Measurements from ENCODE around the gene MAN1B1. TPM values are rescaled to one million over a fixed set of nuclear protein-coding genes. Genes with fewer than 3 reads are reported as not detected.

MAN1B1 gene
- total and polyA plus RNA-seq, 2 of the 8 experiments (the other 6 are each of a cell fraction or from before 2014, with no cell fraction given), result 33.7 to 36.3 TPM

DNA sequence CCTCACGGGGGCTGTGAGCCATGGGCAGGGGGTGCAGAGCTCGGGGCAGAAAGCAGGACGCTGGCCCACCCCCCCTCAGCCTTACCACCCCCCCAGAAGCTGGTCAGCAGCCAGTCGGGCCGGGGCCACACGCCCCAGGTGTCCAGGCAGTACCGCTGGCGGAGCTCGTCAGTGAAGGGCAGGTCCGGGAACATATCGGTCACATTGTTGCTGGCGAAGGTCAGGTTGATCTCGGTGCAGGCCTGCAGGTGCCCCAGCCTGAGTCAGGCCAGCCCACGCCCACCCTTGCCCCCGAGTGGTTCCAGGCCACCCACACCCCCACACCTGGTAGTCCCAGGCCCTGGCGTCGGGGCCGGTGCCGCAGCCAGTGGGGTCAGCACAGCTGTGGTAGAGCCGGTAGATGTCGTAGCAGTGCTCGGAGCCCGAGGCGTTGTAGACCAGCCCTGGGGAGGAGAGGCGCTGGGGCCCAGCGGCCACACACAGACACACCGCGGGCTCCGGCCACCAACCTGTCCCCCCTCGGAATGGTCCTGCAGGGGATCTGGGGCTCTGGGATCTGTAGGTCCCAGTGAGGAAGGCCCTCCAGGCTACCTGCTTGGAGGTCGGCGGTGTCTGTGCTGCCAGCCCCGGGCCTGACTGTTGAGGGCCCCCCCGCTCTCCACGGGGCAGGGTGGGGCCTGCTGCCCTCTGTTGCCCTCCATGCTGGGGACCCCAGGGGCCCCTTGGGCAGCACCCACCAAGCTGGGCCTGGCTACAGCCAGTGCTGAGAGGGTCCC, 25.2 kb downstream of the MAN1B1 start:
- Histone ChIP-seq H2BK5ac (ENCODE audit: low read depth, low read length) (no peak overlapping the region), H3K9me3 (ENCODE audit: insufficient read depth in 2 of 2, low read depth in 1 of 2, low read length in 1 of 2) (no peaks in the 10 kb centered on the region), H3K4me2 (ENCODE audit: insufficient read depth in 1 of 2, low read depth in 2 of 2, low read length in 2 of 2) (no peak overlapping the region), H2BK20ac (ENCODE audit: low read length) (no peak overlapping the region), H3K27me3 (replicated peaks in 1 of 4; ENCODE audit: control insufficient read depth in 3 of 4, extremely low read depth in 1 of 4, insufficient read depth in 3 of 4, low read length in 3 of 4) (peaks cover 15 to 36% (median 29%) of the 10 kb centered on the region in 4 experiments), H4K8ac (ENCODE audit: extremely low read depth, insufficient read depth, low read length) (no peak overlapping the region; the same call in 1 of the 2 replicates), H3K4ac (replicated peaks; ENCODE audit: insufficient read length, low read depth, low read length) (no peak overlapping the region), H3K27ac (ENCODE audit: low read depth, low read length) (no peak overlapping the region), H3K79me2 (ENCODE audit: control insufficient read depth in 1 of 2, insufficient read depth in 2 of 2, low read length in 2 of 2) (no peaks in the 10 kb centered on the region), H4K20me1 (replicated peaks in 1 of 2; ENCODE audit: control insufficient read depth in 1 of 2, insufficient read depth in 2 of 2, low read length in 2 of 2) (peaks cover 0 to 4% of the 10 kb centered on the region in 2 experiments), H3K4me3 (ENCODE audit: extremely low read depth in 1 of 4, insufficient read depth in 2 of 4, low read depth in 3 of 4, low read length in 4 of 4) (no peak overlapping the region), H3K36me3 (ENCODE audit: control insufficient read depth in 2 of 4, insufficient read depth in 4 of 4, low read length in 3 of 4) (peaks cover 0 to 5% (median 0%) of the 10 kb centered on the region in 4 experiments; a peak in 3 of 8 replicates), H3K23me2 (ENCODE audit: low read depth, low read length) (peaks cover 3% of the 10 kb centered on the region; the same call in 1 of the 2 replicates), H3K9ac (replicated peaks in 1 of 4; ENCODE audit: extremely low read depth in 1 of 4, low read depth in 3 of 4, low read length in 3 of 4) (no peak overlapping the region), H2BK120ac (replicated peaks; ENCODE audit: low read depth, low read length) (no peak overlapping the region), H3K56ac (replicated peaks; ENCODE audit: insufficient read length, low read depth, low read length) (no peak overlapping the region), H3K14ac (ENCODE audit: insufficient read length) (no peak overlapping the region), H3K18ac (ENCODE audit: extremely low read depth, low read length) (no peak overlapping the region), H4K5ac (ENCODE audit: insufficient read length, low read depth, low read length) (no peak overlapping the region), H2AFZ (ENCODE audit: low read length) (no peak overlapping the region), H3K23ac (ENCODE audit: insufficient read length) (no peak overlapping the region), H2BK15ac (ENCODE audit: low read length) (no peak overlapping the region), H2BK12ac (ENCODE audit: low read depth, low read length) (no peak overlapping the region), H4K91ac (replicated peaks; ENCODE audit: insufficient read length, low read length) (no peak overlapping the region), H2AK5ac (ENCODE audit: low read depth, low read length) (no peak overlapping the region), H3K79me1 (ENCODE audit: low read depth, low read length) (no peaks in the 10 kb centered on the region), H3K4me1 (replicated peaks in 1 of 4; ENCODE audit: control insufficient read depth in 3 of 4, insufficient read depth in 4 of 4, low read length in 3 of 4) (peaks cover 0 to 7% (median under 1%) of the 10 kb centered on the region in 4 experiments; a peak in 3 of 7 replicates)
- FAIRE-seq (no peak), DNase-seq (ENCODE audit: low read depth in 1 of 2, low spot score in 2 of 2) (no peak)
- 92% methylated on average over 24 of the region's 35 CpGs; no CpG with 5 or more reads in 1 of the 2 experiments for WGBS, 2 experiments (ENCODE audit: extremely low coverage in 1 of 2, insufficient coverage in 1 of 2, insufficient read length in 1 of 2, insufficient replicate concordance in 2 of 2, low coverage in 1 of 2, low lambda C conversion rate in 2 of 2, missing lambda C conversion rate in 1 of 2)
- CTCF ChIA-PET (ENCODE audit: partially characterized antibody), result interaction anchor here (0.6 to 2.1 kb wide), 4 partner anchors 24 to 83 kb away, joined by 3 to 8 read pairs (median 4); partner anchors contain the start of genes ANAPC2 and SSNA1
- POLR2A ChIA-PET (ENCODE audit: partially characterized antibody), result interaction anchor here (1.1 to 1.2 kb wide), 2 partner anchors 112 to 132 kb away, joined by 3 to 4 read pairs; no protein-coding TSS in a partner anchor
- no peak for TF ChIP-seq MAX (IDR thresholded peaks at IDR 0.05)
- TF ChIP-seq TAF7 (optimal IDR thresholded peaks at IDR 0.05; ENCODE audit: borderline replicate concordance, low read depth, low read length), result no peak
- TF ChIP-seq CHD2 (IDR thresholded peaks at IDR 0.05; ENCODE audit: low read length), result no peak
- no peak for TF ChIP-seq RXRA (IDR thresholded peaks at IDR 0.05; ENCODE audit: insufficient read depth, low read depth, low read length)
- no peak for TF ChIP-seq POLR2A (IDR thresholded peaks at IDR 0.05; ENCODE audit: control extremely low read depth in 1 of 2, low read depth in 2 of 2, low read length in 2 of 2)
- no peak for TF ChIP-seq FOSL1 (IDR thresholded peaks at IDR 0.05; ENCODE audit: insufficient read depth, low read depth, low read length)
- TF ChIP-seq, protein P1, sequence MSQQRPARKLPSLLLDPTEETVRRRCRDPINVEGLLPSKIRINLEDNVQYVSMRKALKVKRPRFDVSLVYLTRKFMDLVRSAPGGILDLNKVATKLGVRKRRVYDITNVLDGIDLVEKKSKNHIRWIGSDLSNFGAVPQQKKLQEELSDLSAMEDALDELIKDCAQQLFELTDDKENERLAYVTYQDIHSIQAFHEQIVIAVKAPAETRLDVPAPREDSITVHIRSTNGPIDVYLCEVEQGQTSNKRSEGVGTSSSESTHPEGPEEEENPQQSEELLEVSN (IDR thresholded peaks at IDR 0.05), result no peak
- no peak for TF ChIP-seq NANOG (IDR thresholded peaks at IDR 0.05; ENCODE audit: insufficient read depth, low read depth, low read length, poor library complexity, severe bottlenecking)
- no peak for TF ChIP-seq PHF8 (conservative IDR thresholded peaks at IDR 0.05; ENCODE audit: low read depth, low read length)
- no peak for TF ChIP-seq CHD1 (IDR thresholded peaks at IDR 0.05; ENCODE audit: low read depth, low read length)
- no peak for TF ChIP-seq SP2 (IDR thresholded peaks at IDR 0.05; ENCODE audit: low read length)
